ENCODE results near the gene DNAJC7. TPM values are rescaled to one million over a fixed set of nuclear protein-coding genes. Genes with fewer than 3 reads are reported as not detected.

DNAJC7 gene
- polyA plus RNA-seq, 1 of the 3 experiments (the other 2 are of a cell fraction), result 38.8 TPM

DNA sequence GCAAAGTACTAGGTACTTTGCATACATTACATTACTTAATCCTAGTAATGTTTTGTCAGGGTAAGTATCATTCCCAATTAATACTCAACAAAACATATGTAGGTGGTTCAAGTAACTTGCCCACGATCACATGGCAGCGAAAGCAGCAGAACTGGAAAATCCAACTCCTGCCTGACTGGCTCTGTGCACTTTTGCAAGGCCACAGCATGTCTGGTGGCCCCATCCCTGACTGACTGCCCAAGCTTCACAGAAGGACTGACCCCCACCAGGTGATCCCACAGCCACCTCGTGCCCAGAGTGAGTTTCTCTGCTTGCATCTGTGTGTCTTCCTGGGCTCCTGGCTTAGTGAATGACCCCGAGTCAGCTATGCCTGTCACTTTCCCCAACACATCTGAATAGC is 39.2 kb downstream of the DNAJC7 start:
- peaks cover 58 to 69% of the 10 kb centered on the region in 2 experiments for H3K36me3 ChIP-seq (replicated peaks in 1 of 2; ENCODE audit: control insufficient read depth in 1 of 2, insufficient read depth in 2 of 2, low read length in 1 of 2)
- no peak overlapping the region for H3K4me3 ChIP-seq (ENCODE audit: low read depth in 2 of 2, low read length in 1 of 2)
- H3K4me2 ChIP-seq, result no peak overlapping the region
- H3K9ac ChIP-seq, result no peak overlapping the region
- no peaks in the 10 kb centered on the region for H3K9me3 ChIP-seq
- TF ChIP-seq, protein P1, sequence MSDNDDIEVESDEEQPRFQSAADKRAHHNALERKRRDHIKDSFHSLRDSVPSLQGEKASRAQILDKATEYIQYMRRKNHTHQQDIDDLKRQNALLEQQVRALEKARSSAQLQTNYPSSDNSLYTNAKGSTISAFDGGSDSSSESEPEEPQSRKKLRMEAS (IDR thresholded peaks at IDR 0.05; ENCODE audit: low read depth), result no peak
- TF ChIP-seq RFX5 (IDR thresholded peaks at IDR 0.05; ENCODE audit: low read length) (no peak), FOSL2 (IDR thresholded peaks at IDR 0.05; ENCODE audit: borderline replicate concordance, low read depth) (no peak), GABPA (IDR thresholded peaks at IDR 0.05; ENCODE audit: low read depth) (no peak), SIN3A (IDR thresholded peaks at IDR 0.05; ENCODE audit: borderline replicate concordance, low read depth, low read length) (no peak), NRF1 (IDR thresholded peaks at IDR 0.05; ENCODE audit: low read depth, low read length) (no peak), YY1 (IDR thresholded peaks at IDR 0.05; ENCODE audit: low read depth) (no peak), MXI1 (IDR thresholded peaks at IDR 0.05; ENCODE audit: low read depth, low read length) (no peak), FOXM1 (IDR thresholded peaks at IDR 0.05; ENCODE audit: low read depth) (no peak), FOXJ3 (CRISPR knock-in tag; IDR thresholded peaks at IDR 0.05) (no peak), NFIC (IDR thresholded peaks at IDR 0.05; ENCODE audit: borderline replicate concordance) (no peak), RXRA (IDR thresholded peaks at IDR 0.05; ENCODE audit: borderline replicate concordance, low read depth) (no peak), SMC3 (IDR thresholded peaks at IDR 0.05; ENCODE audit: low read depth, low read length) (no peak)
- TF ChIP-seq, protein P2, sequence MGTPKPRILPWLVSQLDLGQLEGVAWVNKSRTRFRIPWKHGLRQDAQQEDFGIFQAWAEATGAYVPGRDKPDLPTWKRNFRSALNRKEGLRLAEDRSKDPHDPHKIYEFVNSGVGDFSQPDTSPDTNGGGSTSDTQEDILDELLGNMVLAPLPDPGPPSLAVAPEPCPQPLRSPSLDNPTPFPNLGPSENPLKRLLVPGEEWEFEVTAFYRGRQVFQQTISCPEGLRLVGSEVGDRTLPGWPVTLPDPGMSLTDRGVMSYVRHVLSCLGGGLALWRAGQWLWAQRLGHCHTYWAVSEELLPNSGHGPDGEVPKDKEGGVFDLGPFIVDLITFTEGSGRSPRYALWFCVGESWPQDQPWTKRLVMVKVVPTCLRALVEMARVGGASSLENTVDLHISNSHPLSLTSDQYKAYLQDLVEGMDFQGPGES (IDR thresholded peaks at IDR 0.05; ENCODE audit: low read depth, low read length), result no peak
- TF ChIP-seq, protein P3, sequence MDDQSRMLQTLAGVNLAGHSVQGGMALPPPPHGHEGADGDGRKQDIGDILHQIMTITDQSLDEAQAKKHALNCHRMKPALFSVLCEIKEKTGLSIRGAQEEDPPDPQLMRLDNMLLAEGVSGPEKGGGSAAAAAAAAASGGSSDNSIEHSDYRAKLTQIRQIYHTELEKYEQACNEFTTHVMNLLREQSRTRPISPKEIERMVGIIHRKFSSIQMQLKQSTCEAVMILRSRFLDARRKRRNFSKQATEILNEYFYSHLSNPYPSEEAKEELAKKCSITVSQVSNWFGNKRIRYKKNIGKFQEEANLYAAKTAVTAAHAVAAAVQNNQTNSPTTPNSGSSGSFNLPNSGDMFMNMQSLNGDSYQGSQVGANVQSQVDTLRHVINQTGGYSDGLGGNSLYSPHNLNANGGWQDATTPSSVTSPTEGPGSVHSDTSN (IDR thresholded peaks at IDR 0.05), result no peak
- H3K79me2 ChIP-seq (ENCODE audit: insufficient read depth), result peaks cover 11% of the 10 kb centered on the region; the same call in 1 of the 2 replicates
- 97% methylated on average over 4 of the region's 4 CpGs for WGBS (ENCODE audit: low lambda C conversion rate)
- H3F3A ChIP-seq (replicated peaks; ENCODE audit: insufficient read depth), result peaks cover 7% of the 10 kb centered on the region
- ChIA-PET POLR2A (no interaction called here), CTCF (interaction anchor here (0.8 to 1.1 kb wide), 2 partner anchors 15 to 142 kb away, joined by 3 to 4 read pairs; no protein-coding TSS in a partner anchor)
- DNase-seq, result no peak
- peaks cover 0 to 32% of the 10 kb centered on the region in 2 experiments; a peak in 1 of 4 replicates for H3K4me1 ChIP-seq (ENCODE audit: control insufficient read depth in 1 of 2, insufficient read depth in 2 of 2, low read depth in 1 of 2, low read length in 1 of 2)
- H2AFZ ChIP-seq (ENCODE audit: low read depth), result no peak overlapping the region
- H3K9me2 ChIP-seq, result no peaks in the 10 kb centered on the region
- no peak overlapping the region for H3K27ac ChIP-seq (ENCODE audit: low read depth in 2 of 2, low read length in 1 of 2)
- H3K27me3 ChIP-seq (ENCODE audit: insufficient read depth), result no peaks in the 10 kb centered on the region
- H4K20me1 ChIP-seq (ENCODE audit: insufficient read depth), result no peaks in the 10 kb centered on the region

DNA sequence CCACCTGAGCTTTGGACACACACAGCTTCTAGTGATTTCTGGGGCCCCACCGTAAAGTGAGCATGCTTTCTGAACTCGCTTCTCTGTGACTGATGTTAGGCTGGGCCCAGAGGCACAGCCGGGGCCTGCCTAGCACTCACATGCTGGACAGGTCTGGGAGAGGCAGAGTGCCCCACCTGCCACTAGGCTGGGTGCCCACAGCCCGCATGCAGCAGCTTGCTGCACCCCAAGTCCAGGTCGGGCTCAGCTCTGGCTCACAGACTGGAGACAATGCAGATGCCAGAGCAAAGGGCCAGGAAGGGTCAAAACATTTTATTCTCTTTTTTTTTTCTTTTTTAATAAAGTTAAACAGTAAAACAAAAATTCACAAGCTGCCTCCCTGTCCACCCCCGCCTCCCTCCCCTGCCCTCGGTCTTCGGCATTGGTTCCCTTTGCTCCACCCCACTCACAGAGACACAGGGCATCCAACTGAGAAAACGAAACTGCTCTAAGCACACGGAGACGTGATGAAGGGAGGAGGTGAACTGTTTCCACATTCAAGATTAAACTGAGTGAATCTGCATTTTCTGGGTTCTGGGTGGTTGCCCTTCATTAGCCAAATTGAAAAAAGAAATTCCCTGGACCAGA is 41.0 kb downstream of the DNAJC7 start:
- Histone ChIP-seq H3K36me3 (replicated peaks in 1 of 2; ENCODE audit: control insufficient read depth in 1 of 2, insufficient read depth in 2 of 2, low read length in 1 of 2) (peaks cover 49 to 72% of the 10 kb centered on the region in 2 experiments), H3K4me1 (ENCODE audit: control insufficient read depth in 1 of 2, insufficient read depth in 2 of 2, low read depth in 1 of 2, low read length in 1 of 2) (peaks cover 0 to 47% of the 10 kb centered on the region in 2 experiments; a peak in 2 of 4 replicates), H3K27ac (ENCODE audit: low read depth in 2 of 2, low read length in 1 of 2) (no peak overlapping the region; a peak in 1 of 4 replicates), H2AFZ (ENCODE audit: low read depth) (no peak overlapping the region), H3K4me3 (ENCODE audit: low read depth in 2 of 2, low read length in 1 of 2) (no peak overlapping the region), H3K4me2 (no peak overlapping the region), H3K27me3 (ENCODE audit: insufficient read depth) (no peaks in the 10 kb centered on the region), H3K9ac (no peak overlapping the region), H3F3A (replicated peaks; ENCODE audit: insufficient read depth) (peaks cover 10% of the 10 kb centered on the region), H3K79me2 (ENCODE audit: insufficient read depth) (peaks cover 16% of the 10 kb centered on the region), H3K9me3 (no peaks in the 10 kb centered on the region), H3K9me2 (no peaks in the 10 kb centered on the region), H4K20me1 (ENCODE audit: insufficient read depth) (0 out of 2 replicates have a peak, but pooled peaks cover 8% of the 10 kb centered on the region)
- ChIA-PET POLR2A (interaction anchor here (1.0 to 1.5 kb wide), 2 partner anchors 10 to 40 kb away, joined by 3 to 4 read pairs; no protein-coding TSS in a partner anchor), CTCF (interaction anchor here (1.7 to 5.4 kb wide), 3 partner anchors 12 to 49 kb away, joined by 5 to 47 read pairs (median 6); no protein-coding TSS in a partner anchor)
- WGBS (ENCODE audit: low lambda C conversion rate), result 93% methylated on average over 11 of the region's 11 CpGs
- TF ChIP-seq EP300 (IDR thresholded peaks at IDR 0.05; ENCODE audit: borderline replicate concordance in 1 of 2, low read depth in 1 of 2, low read length in 1 of 2) (no peak), NFIC (IDR thresholded peaks at IDR 0.05; ENCODE audit: borderline replicate concordance) (no peak), RCOR1 (IDR thresholded peaks at IDR 0.05; ENCODE audit: low read length) (no peak)
- TF ChIP-seq, protein P4, sequence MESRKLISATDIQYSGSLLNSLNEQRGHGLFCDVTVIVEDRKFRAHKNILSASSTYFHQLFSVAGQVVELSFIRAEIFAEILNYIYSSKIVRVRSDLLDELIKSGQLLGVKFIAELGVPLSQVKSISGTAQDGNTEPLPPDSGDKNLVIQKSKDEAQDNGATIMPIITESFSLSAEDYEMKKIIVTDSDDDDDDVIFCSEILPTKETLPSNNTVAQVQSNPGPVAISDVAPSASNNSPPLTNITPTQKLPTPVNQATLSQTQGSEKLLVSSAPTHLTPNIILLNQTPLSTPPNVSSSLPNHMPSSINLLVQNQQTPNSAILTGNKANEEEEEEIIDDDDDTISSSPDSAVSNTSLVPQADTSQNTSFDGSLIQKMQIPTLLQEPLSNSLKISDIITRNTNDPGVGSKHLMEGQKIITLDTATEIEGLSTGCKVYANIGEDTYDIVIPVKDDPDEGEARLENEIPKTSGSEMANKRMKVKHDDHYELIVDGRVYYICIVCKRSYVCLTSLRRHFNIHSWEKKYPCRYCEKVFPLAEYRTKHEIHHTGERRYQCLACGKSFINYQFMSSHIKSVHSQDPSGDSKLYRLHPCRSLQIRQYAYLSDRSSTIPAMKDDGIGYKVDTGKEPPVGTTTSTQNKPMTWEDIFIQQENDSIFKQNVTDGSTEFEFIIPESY (IDR thresholded peaks at IDR 0.05; ENCODE audit: borderline replicate concordance, low read depth), result no peak
- no peak for DNase-seq
